Stimulated activated CD8-positive, alpha-beta memory T cell treated with anti-CD3 and anti-CD28 coated beads, Interleukin-12 subunit alpha, Interleukin-12 subunit beta, amount 100 ng/mL, for 24 hours (primary cell): ENCODE results near the gene L3MBTL2.

Experiments used
- DNase-seq: peaks from one replicate; pipeline ENCODE4 v3.0.0-alpha.2; 2020; ENCODE audit errors: extremely low read depth

L3MBTL2 gene

DNA sequence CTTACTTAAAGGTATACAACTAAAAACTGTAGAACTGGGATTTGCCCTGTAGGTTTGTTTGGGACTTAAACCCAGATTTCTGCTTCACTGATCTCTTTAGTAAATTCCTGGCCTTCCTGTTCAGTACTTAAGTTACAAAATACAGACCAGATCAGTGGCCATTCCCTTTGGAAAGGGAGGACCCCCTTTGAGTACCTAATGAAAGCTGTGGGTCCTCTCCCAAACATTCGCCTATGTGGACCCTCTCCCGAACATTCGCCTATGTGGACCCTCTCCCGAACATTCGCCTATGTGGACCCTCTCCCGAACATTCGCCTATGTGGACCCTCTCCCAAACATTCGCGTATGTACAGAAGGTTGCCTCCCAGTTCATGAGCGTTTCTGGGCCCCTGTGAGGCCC, 10.3 kb downstream of the L3MBTL2 start:
- DNase-seq = no peak

GRCh38 chr22:41215926-41216325, 10.8 kb downstream of the L3MBTL2 start:
- DNase-seq = no peak

GRCh38 chr22:41216984-41217383, 11.9 kb downstream of the L3MBTL2 start:
- no peak for DNase-seq

DNA sequence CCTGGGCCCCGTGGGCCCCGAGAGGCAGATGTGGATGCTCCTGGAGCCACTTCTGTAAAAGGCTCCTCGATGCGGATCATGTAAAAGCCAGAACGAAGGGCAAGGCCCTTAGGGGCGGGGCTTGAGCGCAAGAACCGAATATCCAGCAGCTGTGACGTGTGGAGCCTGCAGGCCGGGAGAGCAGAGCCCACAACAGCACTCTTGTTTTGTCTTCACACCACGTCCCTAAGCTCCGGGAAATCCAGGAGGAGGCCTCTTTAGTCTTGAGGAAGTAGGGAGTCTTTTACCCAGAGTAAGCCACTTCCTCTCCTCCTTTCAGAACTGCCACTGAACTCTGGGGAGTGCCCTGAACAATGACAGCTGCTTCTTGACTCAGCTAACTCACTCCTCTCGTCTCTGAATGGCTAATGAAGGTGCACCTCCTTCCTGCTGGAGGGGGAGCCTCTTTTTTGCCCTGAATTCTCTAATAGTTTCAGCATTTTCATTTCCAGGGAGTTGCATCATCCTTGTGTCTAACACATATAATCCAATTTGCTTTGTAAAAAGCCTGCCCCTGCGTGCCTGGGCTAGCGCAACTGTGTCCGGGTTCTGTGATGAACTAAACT, 12.5 kb downstream of the L3MBTL2 start:
- no peak for DNase-seq

- DNase-seq = no peak
Observed at GRCh38 chr22:41222846-41223507, 17.9 kb downstream of the L3MBTL2 start.

GRCh38 chr22:41223535-41223934, 18.4 kb downstream of the L3MBTL2 start:
- no peak for DNase-seq

GRCh38 chr22:41226723-41227655, 21.9 kb downstream of the L3MBTL2 start:
- DNase-seq = no peak

- DNase-seq = no peak
Observed at GRCh38 chr22:41229215-41229614, 24.1 kb downstream of the L3MBTL2 start.

GRCh38 chr22:41229730-41230400, 24.8 kb downstream of the L3MBTL2 start:
- DNase-seq = no peak

DNA sequence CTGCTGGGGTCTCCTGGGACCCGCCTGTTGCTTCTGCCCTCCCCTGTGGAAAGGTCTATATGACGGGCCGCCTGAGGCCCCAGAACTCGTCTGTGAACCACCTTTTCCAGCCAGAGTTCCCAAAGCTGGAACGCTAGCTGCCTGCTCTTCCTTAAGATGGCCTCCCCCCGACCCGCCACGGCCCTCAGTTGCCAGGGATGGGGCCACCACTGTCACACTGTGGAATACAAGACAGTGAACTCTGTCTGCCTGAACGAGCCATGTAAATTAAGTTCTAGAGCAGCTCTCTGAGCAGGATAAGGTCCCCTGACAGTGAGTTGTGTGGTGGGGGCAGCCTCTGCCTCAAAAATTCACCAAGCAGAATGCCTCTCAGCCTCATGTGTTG, 25.3 kb downstream of the L3MBTL2 start:
- DNase-seq = no peak

DNA sequence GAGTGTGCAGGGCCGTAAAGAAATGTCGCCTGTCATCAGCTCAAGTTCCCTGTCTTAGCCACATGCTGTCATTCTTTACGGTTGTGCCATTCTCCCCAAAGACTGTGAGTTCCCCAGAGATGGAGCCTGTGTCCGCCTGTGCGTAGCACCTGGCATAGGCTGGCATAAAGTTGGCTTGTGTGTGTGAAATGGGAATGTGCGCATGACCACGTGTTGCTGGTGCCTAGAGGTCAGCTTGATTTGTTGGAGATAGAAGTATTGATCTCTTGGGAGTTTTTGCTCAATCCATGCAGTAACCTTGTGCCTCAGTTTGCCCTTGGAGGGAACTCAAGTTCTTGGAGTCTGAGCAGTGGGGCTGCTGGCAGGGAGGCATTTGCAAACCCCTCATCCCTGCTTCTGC, 26.3 kb downstream of the L3MBTL2 start:
- no peak for DNase-seq

DNA sequence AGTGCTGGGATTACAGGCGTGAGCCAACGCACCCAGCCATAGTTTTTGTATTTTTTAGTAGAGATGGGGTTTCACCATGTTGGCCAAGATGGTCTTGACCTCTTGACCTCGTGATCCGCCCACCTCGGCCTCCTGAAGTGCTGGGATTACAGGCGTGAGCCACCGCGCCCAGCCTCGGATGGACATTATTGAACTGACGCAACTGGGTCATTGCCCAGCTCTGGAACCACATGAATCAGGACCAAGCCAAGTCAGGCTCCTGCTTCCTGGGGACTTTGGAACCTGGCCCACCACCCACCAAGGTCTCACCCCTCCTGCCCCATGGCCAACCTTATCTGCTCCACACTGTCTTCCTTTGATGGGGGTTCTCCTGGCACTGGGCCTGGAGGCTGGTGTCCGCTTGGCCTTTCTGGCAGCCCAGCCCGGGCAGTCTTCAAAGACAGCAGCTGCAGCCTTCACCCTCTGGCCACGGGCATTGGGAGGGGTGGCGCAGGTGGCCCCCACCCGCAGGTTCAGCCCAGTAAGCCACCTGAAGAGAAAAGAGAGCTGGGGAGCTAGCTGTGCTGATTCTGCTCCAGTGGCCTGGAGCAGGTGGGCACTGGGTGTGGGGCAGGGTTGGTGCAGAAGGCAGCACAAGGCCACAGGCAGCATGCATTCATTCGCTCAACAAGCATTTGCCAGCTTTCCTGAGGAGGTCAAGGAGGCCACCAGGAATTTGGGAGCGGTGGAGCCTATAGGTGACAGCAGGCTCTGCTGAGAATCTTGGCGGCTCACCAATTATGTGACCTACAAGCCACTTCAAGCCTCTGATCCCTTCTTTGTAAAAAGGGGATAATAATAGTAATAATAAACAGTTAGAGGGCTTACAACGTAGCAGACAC, 29.9 kb downstream of the L3MBTL2 start:
- no peak for DNase-seq

DNA sequence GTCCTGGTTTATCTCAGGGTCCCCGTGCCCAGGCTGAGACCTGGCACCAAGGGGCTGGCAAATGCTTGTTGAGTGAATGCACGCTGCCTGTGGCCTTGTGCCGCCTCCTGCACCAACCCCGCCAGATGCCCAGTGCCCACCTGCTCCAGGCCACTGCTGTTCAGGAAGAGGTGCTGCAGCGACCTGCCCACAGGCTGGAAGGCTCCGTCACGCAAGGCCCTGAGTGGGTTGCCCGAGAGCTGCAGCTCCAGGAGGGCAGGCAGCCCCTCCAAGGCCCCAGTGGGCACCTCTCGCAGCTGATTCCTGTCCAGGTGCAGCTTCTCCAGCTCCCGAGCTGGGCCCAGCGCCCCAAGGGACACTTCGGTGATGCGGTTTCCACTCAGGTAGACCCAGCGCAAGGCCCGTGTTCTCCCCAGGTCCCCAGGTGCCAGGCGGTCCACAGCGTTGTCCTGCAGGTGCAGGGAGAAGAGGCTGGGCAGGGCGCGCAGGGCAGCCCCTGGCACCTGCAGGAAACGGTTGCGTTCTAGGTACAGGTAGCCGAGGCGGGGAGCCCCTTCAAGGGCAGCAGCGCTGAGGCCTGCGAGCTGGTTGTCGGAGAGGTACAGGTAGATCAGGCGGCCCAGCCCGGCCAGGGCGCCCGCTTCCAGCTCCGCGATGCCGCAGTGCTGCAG, 32.1 kb downstream of the L3MBTL2 start:
- no peak for DNase-seq

- DNase-seq = peak; percentile 33
Observed at GRCh38 chr22:41237707-41238569, 32.8 kb downstream of the L3MBTL2 start.

- DNase-seq = no peak
Observed at GRCh38 chr22:41238570-41239442, 33.7 kb downstream of the L3MBTL2 start.

DNA sequence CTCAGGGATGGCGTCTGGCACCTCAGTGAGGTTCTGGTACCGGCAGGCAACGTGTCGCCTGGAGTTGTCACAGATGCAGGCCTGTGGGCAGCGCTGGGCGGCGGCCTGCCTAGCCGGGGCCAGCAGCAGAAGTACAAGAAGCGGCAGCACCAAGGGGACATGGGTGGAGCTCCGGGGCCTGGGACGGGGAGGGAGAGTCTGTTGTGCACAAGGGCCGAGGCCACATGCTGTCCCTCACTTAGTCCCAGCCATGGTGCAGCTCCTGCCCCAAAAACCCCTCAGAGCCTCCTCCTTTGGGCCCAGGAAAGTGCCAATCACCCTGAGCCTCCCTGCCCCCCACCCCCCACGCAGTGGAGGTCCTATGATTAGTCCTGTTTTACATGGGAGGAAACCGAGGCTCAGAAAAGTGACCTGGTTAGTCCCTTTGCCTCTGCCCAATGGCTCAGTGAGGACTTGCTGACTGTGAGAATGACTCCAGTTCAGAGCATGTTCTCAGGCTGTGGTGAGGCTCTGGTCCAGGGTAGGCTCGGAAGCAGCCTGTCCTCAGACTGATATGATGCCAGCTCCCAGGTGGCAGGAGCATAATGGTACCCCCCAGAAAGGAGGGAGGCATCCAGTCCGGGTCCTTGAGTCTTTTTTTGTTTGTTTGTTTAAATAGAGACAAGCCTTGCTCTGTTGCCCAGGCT, 34.5 kb downstream of the L3MBTL2 start:
- no peak for DNase-seq

DNA sequence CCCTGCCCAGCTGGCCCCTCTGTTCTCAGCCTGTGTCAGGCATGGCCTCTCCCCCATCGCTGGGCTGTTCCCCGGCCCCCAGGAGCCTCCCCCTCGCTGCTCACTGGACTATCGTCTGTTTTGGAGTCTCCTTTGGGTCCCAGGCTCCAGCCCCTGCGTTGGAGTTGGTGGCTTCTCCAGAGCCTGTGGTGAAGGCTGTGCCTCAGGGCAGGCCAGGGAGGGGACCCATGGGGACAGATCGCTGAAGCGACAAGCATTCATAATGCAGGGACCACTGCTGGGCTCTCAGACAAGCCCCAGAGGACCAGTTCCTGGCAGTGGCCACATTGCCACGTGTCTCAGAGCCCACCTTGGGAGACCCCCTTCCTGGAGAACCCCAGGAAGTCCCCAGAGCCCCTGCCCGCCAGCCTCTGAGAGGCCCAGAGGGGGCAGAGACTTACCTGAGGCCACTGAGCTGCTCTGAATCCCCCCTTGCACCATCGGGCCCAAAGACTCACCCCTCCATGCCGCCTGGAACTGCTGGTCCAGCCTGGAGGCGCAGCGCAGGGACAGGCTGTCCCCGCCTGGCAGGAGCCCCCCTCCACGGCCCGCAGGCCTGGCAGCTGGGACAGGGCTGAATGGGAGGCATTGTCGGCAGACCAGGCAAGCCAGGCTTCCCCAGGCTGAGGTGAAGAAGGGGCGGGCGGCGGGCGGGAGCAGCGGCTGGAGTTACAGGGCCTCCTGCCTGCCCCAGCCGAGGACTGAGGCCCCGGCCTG, 35.4 kb downstream of the L3MBTL2 start, which contains the start of gene CHADL:
Gene CHADL (minus strand): TSS at position 555 of the 756 bp plus-strand sequence. CDS start 50 bp downstream, at position 505.
- no peak for DNase-seq
